ENCODE measurements around the gene CORO2B. TPM values are rescaled to one million over a fixed set of nuclear protein-coding genes. Genes with fewer than 3 reads are reported as not detected.
"Not testable (repeated sequence)": the region's sequence is repeated elsewhere in the genome, so short reads cannot be mapped to it uniquely, and the experiment has no call there.

CORO2B gene
- total RNA-seq, 1 donor from 2014 or later = 3.4 TPM

DNA sequence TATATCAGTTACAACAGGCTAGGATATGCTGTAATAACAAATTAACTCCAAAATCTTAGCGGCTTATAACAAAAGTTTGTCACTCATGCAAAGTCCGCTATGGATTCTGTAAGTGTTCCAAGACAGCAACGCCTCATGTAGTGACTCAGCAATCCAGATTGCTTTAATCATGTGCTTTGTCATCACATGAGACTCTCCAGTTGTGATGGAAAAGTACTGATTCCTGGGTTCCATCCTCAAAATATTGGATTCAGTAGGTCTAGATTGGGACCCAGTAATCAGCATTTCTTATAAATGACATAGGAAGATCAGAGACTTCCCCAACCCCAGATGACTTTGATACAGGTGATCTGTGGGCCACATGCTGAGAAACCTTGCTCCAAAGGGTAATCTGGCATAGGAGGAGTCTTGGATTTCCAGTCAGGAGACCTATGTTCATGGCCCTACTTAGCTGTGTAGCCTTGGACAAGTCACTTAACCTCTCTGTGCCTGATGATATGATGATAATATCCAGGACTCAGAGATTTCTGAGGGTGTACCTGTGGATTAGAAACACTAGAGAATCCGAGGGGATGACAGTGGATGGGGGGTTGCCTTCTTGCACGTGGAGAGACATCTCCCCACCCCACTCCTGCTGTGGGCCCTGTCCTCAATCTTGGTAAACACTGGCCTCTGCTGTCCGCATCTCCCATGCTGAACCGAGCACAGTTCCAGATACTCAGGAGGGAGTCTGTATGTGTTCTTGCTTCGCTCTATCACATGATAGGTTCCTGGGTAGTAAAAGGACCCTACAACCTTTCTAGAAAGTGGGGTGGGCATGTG, 65.5 kb downstream of the CORO2B start:
- DNase-seq (ENCODE audit: low read depth, low spot score) = no peak

DNA sequence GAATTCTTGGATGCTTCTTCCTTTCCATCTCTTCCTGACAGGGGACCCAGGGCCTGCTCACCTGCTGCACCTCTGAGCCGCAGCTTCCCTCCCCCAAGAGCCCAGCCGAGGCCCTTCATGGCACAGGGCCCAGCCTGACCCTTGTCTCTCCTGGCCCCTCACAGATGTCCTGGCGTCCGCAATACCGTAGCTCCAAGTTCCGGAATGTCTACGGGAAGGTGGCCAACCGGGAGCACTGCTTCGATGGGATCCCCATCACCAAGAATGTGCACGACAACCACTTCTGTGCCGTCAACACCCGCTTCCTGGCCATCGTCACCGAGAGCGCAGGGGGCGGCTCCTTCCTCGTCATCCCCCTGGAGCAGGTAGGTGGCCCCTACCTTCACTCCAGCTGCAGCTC, 66.2 kb downstream of the CORO2B start:
- DNase-seq (ENCODE audit: low read depth, low spot score) = no peak

DNA sequence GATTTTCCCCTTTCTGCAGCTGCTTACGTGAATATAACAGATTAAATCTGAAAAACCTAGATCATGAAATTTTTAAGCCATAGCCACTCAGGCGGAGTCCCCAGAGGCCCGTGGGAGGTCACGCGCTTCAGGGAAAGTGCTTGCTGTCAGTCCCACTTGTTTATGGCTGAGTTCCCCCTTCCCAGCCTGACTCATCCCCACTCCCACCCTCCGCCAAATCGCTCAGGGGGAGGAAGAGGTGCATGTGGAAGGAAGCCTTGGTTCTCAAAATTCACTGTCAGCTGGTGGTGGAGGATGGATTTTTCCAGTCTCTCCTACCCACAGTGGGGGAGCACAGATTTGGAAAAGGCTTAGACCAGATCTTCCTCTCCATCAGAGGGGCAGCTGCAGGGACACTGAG, 67.4 kb downstream of the CORO2B start:
- DNase-seq (ENCODE audit: low read depth, low spot score) = no peak

DNA sequence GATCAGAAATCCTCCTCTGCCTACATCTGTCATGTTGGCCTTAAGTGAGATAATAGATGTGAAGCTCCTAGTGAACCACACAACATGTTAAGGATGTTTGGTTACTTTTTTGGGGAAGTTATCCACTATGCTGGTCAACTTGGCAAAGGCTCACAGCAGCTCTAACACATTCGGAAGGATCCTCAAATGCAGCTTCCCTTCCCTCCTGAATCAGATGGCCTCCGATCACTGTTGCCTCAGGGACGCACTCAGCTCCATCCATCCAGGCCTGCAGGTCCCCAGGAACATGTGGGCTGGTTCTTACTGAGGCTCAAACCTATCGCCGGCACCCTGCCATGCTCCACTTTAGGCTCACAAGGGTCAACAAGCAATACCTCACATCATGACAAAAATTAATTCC, 67.9 kb downstream of the CORO2B start:
- no peak for DNase-seq (ENCODE audit: low read depth, low spot score)

DNA sequence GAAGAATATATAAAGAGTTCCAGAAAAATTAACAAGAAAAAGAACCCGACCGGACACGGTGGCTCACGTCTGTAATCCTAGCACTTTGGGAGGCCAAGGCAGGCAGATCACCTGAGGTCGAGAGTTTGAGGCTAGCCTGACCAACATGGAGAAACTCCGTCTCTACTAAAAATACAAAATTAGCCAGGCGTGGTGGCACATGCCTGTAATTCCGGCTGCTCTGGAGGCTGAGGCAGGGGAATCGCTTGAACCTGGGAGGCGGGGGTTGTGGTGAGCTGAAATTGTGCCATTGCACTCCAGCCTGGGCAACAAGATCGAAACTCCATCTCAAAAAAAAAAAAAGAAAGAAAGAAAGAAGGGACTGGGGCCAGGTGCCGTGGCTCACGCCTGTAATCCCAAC, 68.6 kb downstream of the CORO2B start:
- DNase-seq (ENCODE audit: low read depth, low spot score) = not testable (repeated sequence)

DNA sequence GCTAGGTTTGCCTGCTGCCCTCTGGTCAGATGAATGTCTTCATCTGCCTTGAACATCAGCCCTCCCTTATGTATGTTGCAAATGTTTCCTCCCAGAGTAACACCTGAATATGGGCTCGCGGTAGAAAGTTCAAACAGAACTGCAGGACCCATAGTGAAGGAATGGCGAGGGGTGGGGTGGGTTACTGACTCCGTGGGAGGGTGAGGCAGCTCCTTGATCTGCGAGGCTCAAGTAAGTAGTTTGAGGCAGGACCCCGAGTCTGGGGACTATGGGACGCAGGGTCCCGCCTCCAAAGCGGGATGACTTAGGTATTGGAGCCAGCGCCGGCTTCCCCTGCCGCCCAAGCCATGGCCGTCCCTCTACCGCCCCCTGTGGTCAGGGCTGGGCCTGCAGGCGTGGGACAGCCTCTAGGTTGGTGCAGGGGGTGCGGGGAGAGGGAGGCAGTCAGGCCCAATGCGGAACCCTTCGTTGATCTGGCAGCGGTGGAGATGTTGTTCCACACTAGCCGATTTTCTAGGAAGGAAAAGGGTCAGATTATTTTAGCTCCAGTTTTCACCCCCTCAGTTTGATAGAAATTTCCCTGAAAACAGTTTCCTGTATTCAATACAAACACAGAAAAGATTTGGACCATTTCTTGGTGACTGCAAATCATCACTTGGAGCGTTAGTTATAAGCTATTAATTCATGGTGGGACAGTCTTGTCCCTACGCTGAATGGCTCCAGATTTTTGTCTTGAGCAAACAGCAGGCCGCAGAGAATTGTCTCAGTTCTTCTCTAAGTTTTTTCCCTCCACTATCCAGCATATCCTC, 72.3 kb downstream of the CORO2B start:
- DNase-seq (ENCODE audit: low read depth, low spot score) = no peak

DNA sequence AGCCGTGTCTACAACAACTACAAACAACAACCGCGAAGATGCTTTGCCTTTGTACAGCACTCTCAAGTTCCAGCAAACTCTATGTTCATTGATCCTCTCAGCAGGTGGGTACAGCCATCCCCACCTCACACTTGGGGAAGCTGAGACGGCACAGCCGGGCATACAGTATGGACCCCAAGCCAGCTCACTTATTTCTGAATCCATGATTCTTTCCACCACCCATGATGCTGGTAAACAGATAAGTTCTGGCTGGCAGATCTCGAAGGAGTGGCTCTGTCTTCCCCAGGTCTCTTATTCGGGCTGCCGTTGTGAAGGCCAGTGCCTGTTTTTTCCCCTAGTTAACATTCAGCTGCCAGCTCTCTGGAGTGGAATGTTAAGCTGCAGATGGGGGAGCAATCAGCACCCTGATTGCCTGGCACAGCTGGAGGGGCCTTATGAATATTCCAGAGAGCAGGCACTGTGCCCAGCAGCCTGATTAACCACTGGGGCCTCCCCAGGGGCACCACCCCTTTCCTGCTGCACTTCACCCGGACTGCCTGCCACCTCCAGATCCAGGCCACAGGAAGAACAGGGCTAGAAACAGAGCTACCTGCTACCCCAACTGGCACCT, 73.2 kb downstream of the CORO2B start:
- DNase-seq (ENCODE audit: low read depth, low spot score) = no peak

DNA sequence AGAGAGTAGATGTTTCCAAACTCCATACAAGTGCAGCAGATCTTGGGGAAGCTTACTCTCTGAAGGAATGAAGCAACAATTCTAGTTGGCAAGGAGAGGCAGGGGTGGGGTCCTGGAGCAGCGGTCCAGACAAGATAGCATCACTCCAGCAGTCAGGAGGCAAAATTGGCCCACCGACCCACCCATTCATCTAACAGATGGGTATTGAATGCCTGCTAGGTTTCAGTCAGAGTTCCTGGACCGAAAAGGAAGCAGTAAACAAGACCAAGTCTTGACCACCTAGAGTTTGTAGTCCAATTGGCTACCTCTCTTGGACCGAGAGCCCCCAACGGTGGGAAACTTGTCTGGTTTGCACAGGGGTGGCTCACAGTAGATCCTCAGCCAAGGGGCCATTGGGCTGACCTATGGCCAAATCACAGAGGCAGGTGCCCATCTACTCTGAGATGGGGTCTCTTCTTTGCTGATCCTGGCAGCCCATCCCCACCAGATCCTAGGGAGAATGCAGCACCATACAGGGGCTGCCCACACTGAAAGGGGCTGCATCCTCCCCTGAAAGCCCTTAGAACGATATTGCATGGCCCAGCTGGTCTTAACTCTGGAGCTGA, 74.3 kb downstream of the CORO2B start:
- no peak for DNase-seq (ENCODE audit: low read depth, low spot score)

DNA sequence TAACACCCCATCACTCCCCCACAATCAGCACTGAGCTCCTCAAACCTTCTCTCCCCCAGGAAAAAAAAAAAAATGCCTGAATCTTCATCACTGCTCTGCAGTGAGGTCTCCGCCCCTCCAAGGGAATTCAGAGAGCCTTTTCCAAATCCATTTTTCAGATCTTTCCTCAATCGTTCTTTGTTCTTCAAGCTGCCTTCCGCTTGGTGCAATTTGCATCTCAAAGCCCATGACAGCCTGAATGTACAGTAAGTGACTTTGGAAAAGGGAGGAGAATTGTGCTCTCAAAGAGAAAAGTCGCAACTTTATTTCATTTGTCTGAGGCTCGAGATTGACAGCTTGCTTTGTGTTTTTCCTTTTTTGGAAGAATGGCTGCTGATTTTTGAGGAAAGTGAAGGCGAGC, 75.0 kb downstream of the CORO2B start:
- DNase-seq (ENCODE audit: low read depth, low spot score) = no peak

DNA sequence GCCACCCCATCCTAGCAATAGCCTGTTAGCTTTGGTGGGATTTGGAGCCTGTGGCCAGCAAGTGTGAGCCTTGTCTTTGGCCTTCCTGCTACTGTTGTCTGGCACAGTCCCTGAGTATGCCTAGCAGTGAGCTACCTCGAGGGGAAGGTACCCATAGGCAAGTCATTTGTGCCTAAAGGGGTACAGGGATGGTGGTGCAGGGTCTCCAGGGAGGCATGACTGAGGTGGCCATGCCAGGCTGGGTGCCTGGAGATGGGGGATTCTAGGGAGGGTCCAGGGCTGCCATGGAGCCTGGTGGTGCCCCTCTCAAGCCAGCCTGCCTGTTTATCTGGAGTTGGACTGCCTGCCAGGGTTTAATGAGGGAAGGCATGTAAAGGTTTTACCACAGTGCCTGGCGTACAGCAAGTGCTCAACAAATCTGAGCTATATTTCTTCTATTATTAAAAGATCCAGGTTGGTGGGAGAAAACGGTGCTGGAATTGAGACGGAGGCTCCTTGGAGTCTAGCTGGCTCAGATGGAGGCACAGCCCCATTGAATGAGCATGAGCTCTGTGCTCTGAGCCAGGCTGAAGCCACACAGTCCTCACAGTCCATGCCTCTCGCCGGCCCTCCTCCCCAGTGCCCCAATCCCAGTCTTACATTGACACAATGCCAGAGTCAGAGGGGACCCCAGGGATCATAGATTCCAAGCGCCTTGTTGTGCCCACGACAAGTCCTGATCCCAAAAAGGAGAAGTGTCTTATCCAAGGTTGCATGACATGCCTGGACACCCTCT, 76.2 kb downstream of the CORO2B start:
- DNase-seq (ENCODE audit: low read depth, low spot score) = no peak

DNA sequence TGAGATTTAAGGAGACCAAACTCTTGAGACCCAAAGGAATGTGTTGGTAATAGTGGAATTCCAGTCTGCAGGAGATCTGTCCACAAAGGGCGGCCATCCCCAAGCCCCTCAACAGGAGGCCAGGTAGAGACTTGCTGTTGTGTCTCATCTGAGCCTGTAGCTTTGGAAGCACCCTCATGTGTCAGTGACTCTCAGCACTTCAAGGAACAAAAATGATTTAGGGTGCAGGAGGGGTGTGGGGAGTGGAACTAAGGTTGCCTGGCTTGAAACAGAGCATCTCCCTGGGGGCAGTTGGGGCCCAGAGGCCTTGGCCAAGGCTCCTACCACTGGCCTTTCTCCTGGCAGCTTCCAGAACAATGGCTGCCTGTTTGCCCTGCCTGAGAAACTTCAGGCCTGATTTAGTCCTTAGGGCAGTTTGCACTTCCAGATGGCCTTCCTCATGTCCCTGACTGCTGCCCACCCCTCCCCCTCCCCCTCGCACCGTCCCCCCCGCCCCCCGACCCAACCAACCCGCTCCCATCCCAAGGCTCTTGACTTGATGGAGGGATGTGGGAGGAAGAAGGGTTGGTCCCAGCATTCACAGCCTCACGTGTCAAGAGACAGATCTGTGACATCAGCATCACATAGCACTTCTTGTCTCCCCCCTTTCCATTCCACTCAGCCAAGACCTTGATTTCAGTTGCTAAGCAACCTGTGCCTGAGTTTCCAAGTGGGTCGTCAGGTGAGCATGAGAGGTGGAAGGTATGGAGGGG, 77.1 kb downstream of the CORO2B start:
- no peak for DNase-seq (ENCODE audit: low read depth, low spot score)

DNA sequence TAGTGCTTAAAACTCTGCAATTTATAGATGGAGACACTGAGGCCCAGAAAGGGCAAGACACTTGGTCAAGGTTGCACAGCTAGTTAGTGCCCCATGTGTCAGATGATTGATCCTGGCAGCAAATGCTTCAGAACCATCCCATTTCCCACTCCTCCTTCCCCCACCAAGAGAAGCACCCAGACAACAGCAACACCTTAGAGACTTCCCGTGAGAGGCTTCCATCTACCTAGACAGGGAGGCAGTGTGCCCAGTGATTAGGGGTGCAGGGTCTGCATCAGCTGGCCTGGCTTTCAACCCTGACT, 77.6 kb downstream of the CORO2B start:
- no peak for DNase-seq (ENCODE audit: low read depth, low spot score)

DNA sequence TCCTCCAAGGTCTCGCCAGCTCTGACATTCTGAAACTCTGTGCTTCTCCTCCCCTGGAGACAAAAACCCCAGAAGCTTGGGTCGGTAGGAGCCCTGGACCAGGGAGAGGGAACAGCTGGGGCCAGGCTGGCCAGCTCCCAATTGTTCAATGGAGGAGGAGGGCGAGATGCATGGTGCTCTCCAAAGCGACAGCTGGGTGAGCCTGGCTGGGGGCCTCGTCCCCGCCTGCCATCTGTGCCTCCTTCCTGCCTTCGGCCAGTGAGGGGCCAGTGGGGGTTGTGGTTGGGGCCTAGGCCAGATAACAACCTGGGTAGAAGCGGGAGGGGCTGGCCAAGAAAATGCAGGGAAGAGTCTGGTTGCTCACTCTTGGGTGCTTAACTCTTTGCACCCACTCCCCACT, 79.4 kb downstream of the CORO2B start:
- no peak for DNase-seq (ENCODE audit: low read depth, low spot score)

DNA sequence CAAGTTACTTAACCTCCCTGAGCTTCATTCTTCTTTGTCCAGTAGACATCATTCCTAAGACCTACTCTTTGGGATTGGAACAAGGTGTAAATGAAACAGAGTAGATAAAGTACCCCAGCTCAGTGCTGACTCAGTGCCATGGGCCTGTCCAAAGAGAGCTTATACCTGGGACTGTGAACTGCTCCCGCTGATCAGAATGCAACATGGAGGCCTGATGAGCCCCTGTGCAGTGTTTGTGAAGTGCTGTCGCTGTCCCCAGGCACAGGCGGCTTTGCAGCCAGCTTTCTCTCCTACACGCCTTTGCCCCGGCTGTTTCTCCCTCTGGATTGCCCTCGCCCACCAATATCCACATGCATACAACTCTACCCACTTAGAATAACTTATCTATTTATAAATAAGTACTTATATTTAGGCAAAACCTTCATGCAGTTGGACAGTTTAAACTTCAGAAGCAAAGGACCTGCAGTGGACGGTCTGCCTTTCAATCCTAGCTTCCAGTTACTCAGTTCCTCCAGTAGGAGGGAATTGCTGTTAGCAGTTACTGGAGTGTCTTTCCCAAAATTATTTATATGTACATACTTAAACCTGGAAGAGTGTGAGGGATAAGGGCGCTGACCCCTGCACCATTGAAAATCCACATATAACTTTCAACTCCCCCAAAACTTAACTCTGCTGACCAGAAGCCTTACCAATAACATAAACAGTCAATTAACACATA, 80.0 kb downstream of the CORO2B start:
- no peak for DNase-seq (ENCODE audit: low read depth, low spot score)

DNA sequence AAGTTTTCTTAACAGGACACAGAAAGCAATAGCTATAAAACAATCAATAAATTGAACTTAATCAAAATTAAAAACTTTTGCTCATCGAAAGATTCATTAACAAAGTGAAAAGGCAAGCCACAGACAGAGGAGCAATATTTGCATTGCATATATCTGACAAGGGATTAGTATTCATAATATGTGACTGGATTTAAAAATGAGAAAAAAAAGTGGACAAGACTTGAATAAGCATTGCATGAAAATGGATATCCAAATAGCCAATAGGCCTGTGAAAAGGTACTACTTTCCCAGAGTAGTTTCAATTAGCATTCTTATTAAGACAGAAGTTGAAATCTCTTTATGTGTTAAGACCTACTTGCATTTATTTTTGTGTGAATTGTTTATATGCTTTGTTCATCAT, 84.7 kb downstream of the CORO2B start:
- no peak for DNase-seq (ENCODE audit: low read depth, low spot score)

DNA sequence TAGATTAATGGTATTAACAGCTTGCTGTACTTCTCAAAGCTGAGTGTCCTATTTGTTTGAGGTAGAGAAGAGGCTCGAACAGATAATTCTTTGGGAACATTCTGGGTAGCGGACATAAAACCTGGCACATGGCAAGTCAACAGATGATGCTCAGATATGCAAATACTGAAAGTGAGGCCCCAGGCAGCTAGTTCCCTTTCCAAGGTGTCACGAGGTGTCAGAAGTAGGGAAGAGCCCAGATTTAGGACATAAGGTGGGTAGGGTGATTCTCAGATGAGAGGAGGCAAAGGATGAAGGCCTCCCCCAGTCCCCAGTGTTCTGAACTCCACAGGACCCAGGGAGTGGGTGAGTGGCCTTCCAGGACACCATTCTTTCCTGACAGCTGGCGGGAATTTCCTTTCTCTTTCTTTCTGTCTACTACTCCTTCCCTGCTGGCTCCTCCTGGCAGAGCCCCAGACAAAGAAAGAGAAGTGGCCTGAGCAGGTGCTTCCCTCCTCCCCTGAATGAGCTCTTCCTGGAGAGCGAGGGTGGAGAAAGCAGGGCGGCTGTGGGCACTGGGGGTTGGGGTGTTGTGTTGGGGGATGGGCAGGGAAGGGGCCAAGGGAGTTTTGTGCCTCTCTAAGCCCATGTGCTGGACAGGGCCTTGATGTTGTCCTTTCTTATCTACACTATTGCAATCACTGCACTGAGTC, 87.5 kb downstream of the CORO2B start:
- peak; percentile 33 for DNase-seq (ENCODE audit: low read depth, low spot score)

DNA sequence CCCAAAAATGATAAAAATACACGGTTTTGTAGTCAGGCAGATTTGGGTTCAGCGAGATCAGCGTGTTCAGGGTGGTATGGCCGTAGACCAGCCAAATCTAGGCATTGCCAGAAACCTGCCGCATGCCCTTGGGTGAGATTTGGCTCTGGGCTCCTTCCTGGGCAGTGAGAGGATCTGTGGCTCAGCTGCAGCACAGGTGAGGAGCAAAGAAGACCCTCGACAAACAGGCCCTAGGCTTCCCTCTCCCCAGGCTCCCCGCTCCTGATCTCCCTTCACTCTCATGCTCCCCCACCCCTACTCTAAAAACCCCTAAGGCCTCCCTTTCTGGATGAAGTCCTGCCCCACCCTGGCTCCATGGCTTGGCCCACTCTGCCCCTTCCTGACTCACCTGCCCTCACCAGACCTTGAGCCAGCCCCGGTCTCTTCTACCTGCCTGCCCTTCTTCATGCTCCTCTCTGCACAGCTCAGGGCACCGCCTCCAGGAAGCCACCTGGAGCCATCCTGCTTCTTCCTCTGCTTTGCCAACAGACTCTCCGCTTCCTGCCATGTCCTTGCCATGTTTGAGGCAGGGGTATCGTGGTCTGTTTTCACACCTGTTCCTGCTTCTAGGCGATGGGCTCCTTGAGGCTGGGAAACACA, 88.1 kb downstream of the CORO2B start:
- no peak for DNase-seq (ENCODE audit: low read depth, low spot score)

DNA sequence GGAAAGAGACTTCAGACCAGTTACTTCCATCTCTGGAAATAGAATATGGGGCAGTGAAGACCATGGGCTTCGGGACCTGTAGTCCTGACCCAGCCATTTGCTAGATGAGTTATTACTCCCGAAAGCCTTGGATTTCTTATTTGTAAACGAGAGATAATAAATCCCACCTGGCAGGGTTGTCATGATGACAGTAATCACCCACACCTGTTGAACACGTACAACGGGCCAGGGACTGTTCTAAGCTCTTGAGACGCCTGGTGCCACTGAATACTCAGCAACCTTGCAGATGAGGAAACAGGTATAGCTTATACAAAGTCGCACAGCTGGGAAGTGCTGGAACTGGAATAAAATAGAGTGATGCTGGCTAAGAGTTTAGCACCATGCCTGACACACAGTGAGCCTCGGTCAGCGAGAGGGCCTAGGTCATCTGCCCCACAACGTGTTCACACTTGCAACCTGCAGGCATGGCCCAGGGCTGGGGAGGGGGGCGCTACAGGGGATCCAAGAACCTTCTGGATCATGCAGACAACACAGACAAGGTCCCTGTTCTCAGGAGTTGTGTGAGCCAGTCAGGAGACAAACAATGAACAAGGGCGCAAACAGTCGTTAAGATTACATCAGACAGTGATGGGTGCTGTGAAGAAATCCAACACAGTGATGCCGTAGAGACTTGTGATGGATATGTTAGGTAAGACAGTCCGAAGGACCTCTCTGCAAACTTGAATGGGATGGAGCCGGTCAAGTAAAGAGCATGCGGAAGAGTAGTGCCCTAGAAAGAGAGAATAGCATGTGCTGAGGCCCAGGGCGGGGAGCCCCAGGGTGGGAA, 89.2 kb downstream of the CORO2B start:
- DNase-seq (ENCODE audit: low read depth, low spot score) = no peak
